ENCODE data around the gene MAX. TPM values are rescaled to one million over a fixed set of nuclear protein-coding genes. Genes with fewer than 3 reads are reported as not detected.

The MAX gene
- total RNA-seq, 1 donor from 2014 or later = 22.2 TPM

DNA sequence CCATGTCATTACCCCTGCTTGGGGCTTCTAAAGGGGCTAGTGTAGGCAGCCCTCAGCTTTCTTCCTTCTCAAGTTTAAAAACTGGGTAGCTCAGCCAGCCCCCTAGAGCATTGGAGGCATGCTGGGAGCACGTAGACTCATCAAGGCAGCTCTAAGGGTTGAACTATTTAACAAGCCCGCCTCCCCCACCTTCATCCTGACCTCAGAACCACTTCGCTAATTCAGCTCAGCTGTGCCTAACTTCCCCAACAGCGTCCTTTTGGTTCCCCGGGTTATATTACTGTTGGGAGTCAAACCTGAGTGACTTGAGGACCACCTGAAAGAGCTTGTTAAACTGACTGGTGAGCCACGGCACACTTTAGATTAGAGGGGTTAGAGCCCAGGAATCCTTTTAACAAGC, 30.1 kb downstream of the MAX start:
- Histone ChIP-seq H3K9ac (no peak overlapping the region), H3K27me3 (no peaks in the 10 kb centered on the region), H4K20me1 (ENCODE audit: low read depth) (no peaks in the 10 kb centered on the region), H3F3A (ENCODE audit: low read depth) (no peaks in the 10 kb centered on the region), H3K79me2 (ENCODE audit: low read depth) (no peaks in the 10 kb centered on the region), H3K4me1 (no peaks in the 10 kb centered on the region), H2AFZ (replicated peaks) (no peak overlapping the region), H3K4me2 (no peak overlapping the region), H3K4me3 (no peak overlapping the region), H3K27ac (no peak overlapping the region), H3K9me3 (ENCODE audit: low read depth) (no peaks in the 10 kb centered on the region), H3K36me3 (no peaks in the 10 kb centered on the region)
- H3K4me1 Mint-ChIP-seq = no peaks in the 10 kb centered on the region
- TF ChIP-seq EZH2phosphoT487 (IDR thresholded peaks at IDR 0.05) (no peak), EZH2 (IDR thresholded peaks at IDR 0.05) (no peak)
- TF ChIP-seq, protein P1, sequence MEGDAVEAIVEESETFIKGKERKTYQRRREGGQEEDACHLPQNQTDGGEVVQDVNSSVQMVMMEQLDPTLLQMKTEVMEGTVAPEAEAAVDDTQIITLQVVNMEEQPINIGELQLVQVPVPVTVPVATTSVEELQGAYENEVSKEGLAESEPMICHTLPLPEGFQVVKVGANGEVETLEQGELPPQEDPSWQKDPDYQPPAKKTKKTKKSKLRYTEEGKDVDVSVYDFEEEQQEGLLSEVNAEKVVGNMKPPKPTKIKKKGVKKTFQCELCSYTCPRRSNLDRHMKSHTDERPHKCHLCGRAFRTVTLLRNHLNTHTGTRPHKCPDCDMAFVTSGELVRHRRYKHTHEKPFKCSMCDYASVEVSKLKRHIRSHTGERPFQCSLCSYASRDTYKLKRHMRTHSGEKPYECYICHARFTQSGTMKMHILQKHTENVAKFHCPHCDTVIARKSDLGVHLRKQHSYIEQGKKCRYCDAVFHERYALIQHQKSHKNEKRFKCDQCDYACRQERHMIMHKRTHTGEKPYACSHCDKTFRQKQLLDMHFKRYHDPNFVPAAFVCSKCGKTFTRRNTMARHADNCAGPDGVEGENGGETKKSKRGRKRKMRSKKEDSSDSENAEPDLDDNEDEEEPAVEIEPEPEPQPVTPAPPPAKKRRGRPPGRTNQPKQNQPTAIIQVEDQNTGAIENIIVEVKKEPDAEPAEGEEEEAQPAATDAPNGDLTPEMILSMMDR (IDR thresholded peaks at IDR 0.05) = no peak
- H3K4me3 Mint-ChIP-seq = no peak overlapping the region
- H3K36me3 Mint-ChIP-seq = peaks cover 9% of the 10 kb centered on the region
- no peak overlapping the region for H3K27ac Mint-ChIP-seq
- H3K27me3 Mint-ChIP-seq (ENCODE audit: insufficient read depth, low read depth) = no peaks in the 10 kb centered on the region
- H3K9me3 Mint-ChIP-seq = no peaks in the 10 kb centered on the region
- DNase-seq (ENCODE audit: low spot score) = no peak

DNA sequence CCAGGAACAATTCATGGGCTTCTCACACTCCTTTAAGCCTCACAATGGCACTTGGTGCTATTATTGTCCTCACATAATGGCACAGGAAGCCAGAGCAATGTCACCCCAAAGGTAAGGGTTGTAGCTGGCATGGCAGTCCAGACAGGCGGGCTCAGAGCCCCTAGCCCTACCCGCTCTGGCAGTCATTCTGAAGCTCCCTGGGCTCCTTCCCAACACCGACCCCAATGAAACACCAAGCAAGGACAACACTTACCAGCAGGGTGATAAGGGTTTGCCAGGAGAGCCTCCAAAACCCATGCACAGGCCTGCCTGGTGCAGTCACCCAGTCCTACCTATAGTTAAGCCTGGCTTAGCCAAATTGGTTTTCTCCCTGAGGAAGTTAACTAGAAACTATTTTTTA, 30.8 kb downstream of the MAX start:
- H3F3A ChIP-seq (ENCODE audit: low read depth) = no peaks in the 10 kb centered on the region
- H4K20me1 ChIP-seq (ENCODE audit: low read depth) = no peaks in the 10 kb centered on the region
- no peak overlapping the region for H3K9ac ChIP-seq
- no peaks in the 10 kb centered on the region for H3K4me1 ChIP-seq
- H3K9me3 Mint-ChIP-seq = no peaks in the 10 kb centered on the region
- H3K4me2 ChIP-seq = no peak overlapping the region
- no peak overlapping the region for H3K27ac Mint-ChIP-seq
- TF ChIP-seq EZH2 (IDR thresholded peaks at IDR 0.05) = no peak
- TF ChIP-seq, protein P1 (IDR thresholded peaks at IDR 0.05) = no peak
- no peak for TF ChIP-seq EZH2phosphoT487 (IDR thresholded peaks at IDR 0.05)
- no peak overlapping the region for H3K4me3 Mint-ChIP-seq
- H3K4me1 Mint-ChIP-seq = no peaks in the 10 kb centered on the region
- no peaks in the 10 kb centered on the region for H3K27me3 ChIP-seq
- no peaks in the 10 kb centered on the region for H3K79me2 ChIP-seq (ENCODE audit: low read depth)
- no peak overlapping the region for H3K27ac ChIP-seq
- H3K27me3 Mint-ChIP-seq (ENCODE audit: insufficient read depth, low read depth) = no peaks in the 10 kb centered on the region
- no peak overlapping the region for H3K4me3 ChIP-seq
- H3K36me3 ChIP-seq = no peaks in the 10 kb centered on the region
- H2AFZ ChIP-seq (replicated peaks) = no peak overlapping the region
- H3K36me3 Mint-ChIP-seq = peaks cover 8% of the 10 kb centered on the region
- DNase-seq (ENCODE audit: low spot score) = no peak
- no peaks in the 10 kb centered on the region for H3K9me3 ChIP-seq (ENCODE audit: low read depth)

DNA sequence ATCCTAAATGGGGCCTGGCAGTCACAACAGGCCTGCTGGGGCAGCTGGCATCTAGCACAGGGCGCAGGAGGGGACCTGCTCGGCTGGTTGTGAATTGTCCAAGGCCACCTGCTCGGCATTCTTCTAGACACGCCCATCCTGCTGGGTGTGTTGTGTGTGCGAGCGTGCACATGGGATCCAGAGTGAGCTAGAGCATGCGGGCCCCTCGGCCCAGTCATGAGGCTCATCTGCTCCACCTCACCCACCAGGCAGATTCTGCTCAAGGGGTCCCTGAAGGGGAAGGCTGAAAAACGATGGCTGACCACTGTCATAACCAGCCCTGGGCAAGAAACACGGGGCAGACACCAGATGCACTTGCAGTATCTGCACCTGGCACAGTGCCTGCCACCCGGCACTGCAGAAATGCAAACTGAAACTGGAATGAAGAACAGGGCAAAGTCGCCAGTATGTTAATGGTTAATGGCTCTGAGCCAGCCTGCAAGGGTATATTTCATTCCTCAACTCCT, 31.8 kb downstream of the MAX start:
- no peak for DNase-seq (ENCODE audit: low spot score)
- no peaks in the 10 kb centered on the region for H3K36me3 ChIP-seq
- H3K27me3 Mint-ChIP-seq (ENCODE audit: insufficient read depth, low read depth) = peaks cover 2% of the 10 kb centered on the region
- no peak overlapping the region for H3K27ac ChIP-seq
- no peaks in the 10 kb centered on the region for H3K79me2 ChIP-seq (ENCODE audit: low read depth)
- H3K4me3 Mint-ChIP-seq = no peak overlapping the region
- TF ChIP-seq, protein P1 (IDR thresholded peaks at IDR 0.05) = no peak
- TF ChIP-seq EZH2phosphoT487 (IDR thresholded peaks at IDR 0.05) (no peak), EZH2 (IDR thresholded peaks at IDR 0.05) (no peak)
- H3K9me3 ChIP-seq (ENCODE audit: low read depth) = no peaks in the 10 kb centered on the region
- H3K27me3 ChIP-seq = no peaks in the 10 kb centered on the region
- H4K20me1 ChIP-seq (ENCODE audit: low read depth) = no peaks in the 10 kb centered on the region
- no peak overlapping the region for H3K4me3 ChIP-seq
- H3K36me3 Mint-ChIP-seq = peaks cover 7% of the 10 kb centered on the region
- H3F3A ChIP-seq (ENCODE audit: low read depth) = no peaks in the 10 kb centered on the region
- H3K9ac ChIP-seq = no peak overlapping the region
- no peaks in the 10 kb centered on the region for H3K4me1 Mint-ChIP-seq
- no peak overlapping the region for H2AFZ ChIP-seq (replicated peaks)
- no peak overlapping the region for H3K4me2 ChIP-seq
- no peak overlapping the region for H3K27ac Mint-ChIP-seq
- H3K9me3 Mint-ChIP-seq = no peaks in the 10 kb centered on the region
- no peaks in the 10 kb centered on the region for H3K4me1 ChIP-seq

All from neural progenitor cell (in vitro differentiated cells).